Small intestine (tissue), 7 donors: Measurements from ENCODE around the gene MMP8. TPM values are rescaled to one million over a fixed set of nuclear protein-coding genes. Genes with fewer than 3 reads are reported as not detected.

ENCODE experiments used
- DNase-seq, 2 donors: peaks; one replicate each; pipeline versions ENCODE4 v3.0.0 to v3.0.0-alpha.2; 2013
- FAIRE-seq: peaks from 2 replicates; lab custom pipeline; 2012; peaks lifted over from hg19 to GRCh38; lab: Jason Lieb, UNC
- H3K27ac ChIP-seq, 3 donors: one replicate each; pipeline ENCODE4 v1.5.1; 2013; ENCODE audit warnings: low read length in 2 of 3, mild to moderate bottlenecking in 2 of 3, control low read depth in 1 of 3, inconsistent platforms in 1 of 3, low read depth in 1 of 3, moderate library complexity in 1 of 3
- H3K27me3 ChIP-seq, 3 donors: one replicate each; pipeline ENCODE4 v1.6.1; 2013; ENCODE audit warnings: low read length in 3 of 3, inconsistent platforms in 1 of 3; ENCODE audit not compliant: control insufficient read depth in 3 of 3, insufficient read depth in 3 of 3
- H3K36me3 ChIP-seq, 3 donors: one replicate each; pipeline ENCODE4 v1.6.1; 2013; ENCODE audit warnings: low read length in 3 of 3, inconsistent platforms in 1 of 3, low read depth in 1 of 3, mild to moderate bottlenecking in 1 of 3, moderate library complexity in 1 of 3; ENCODE audit not compliant: control insufficient read depth in 3 of 3, insufficient read depth in 2 of 3
- H3K4me1 ChIP-seq, 3 donors: one replicate each; pipeline ENCODE4 v1.6.1; 2013; ENCODE audit warnings: low read length in 2 of 3, inconsistent platforms in 1 of 3, low read depth in 1 of 3, mild to moderate bottlenecking in 1 of 3, moderate library complexity in 1 of 3; ENCODE audit not compliant: control insufficient read depth in 3 of 3, insufficient read depth in 2 of 3
- H3K4me3 ChIP-seq, 3 donors: one replicate each; pipeline ENCODE4 v1.5.1; 2013; ENCODE audit warnings: low read length in 3 of 3, control low read depth in 1 of 3, inconsistent platforms in 1 of 3, low read depth in 1 of 3, mild to moderate bottlenecking in 1 of 3, moderate library complexity in 1 of 3
- H3K9me3 ChIP-seq, 2 donors: one replicate each; pipeline ENCODE4 v1.6.1; 2013; ENCODE audit warnings: low read depth in 1 of 2, low read length in 1 of 2; ENCODE audit not compliant: control insufficient read depth in 2 of 2, insufficient read depth in 1 of 2
- WGBS, 3 donors: extraction: QIAGEN DNeasy Blood & Tissue Kit; methylation state at CpG; one replicate each; pipeline ENCODE4 v1.1.7; 2013; 5-methylcytosine and 5-hydroxymethylcytosine counted together
- polyA plus RNA-seq, 4 donors: library from polyadenylated mRNA; stranded (reverse) in 3 of 4; unstranded in 1 of 4; fragments of 200-250 nt in 3 of 4; fragments of 120-200 nt in 1 of 4; gene quantifications; one replicate each; pipeline versions ENCODE4 v1.2.1 to v1.2.3, GENCODE V29; 2013
- donor health status: healthy with polysubstance abuse.
- donor health status: control.
- donor health status: control.
- donor health status: Bipolar disorder and iron deficiency.
- donor health status: healthy.

The MMP8 gene
- polyA plus RNA-seq, 4 donors: 0.03 to 0.67 (median 0.18) TPM; not detected in 1

DNA sequence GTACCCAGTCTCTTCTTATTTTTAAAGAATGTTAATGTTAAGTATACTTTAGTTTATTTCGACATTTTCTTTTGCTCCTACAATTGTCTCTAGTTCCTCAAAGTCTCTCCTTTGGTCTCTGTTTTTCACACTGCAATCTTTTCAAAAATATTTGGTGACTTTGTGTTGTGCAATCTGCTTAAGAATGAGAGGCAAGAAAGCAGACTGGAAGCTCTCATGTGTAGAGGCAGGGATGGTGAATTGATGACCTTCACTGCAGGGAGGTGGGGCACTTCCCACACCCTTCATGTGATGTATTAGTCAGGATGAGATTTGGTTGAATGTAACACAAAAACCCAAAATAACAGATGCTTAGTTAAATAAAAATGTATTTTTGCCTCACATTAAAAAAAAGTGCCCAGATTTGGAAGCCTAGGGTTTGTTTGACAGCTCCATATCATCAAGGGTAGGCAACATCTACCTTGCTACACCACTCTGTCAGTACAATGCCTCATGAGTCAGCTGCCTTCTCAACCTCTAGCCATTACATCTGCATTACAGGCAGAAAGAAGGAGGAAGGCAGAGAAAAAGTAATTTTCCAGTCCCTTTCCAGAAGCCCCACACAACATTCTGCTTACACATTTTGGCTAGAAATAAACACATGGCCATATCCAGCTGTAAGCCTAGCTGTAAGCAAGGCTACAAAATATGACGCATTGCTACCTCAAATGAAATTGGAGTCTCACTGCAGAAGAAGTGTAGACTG, 15.4 kb downstream of the MMP8 start:
- no peak overlapping the region for H3K4me3 ChIP-seq
- H3K4me1 ChIP-seq: peaks cover 0 to 2% (median 0%) of the 10 kb centered on the region in 3 donors
- no peaks in the 10 kb centered on the region for H3K36me3 ChIP-seq
- WGBS, 3 donors: 75 to 91% (median 83%) methylated on average over 2 of the region's 2 CpGs
- FAIRE-seq (no peak), DNase-seq (no peak)
- no peak overlapping the region for H3K27ac ChIP-seq
- H3K27me3 ChIP-seq: peaks cover 0 to 9% (median 2%) of the 10 kb centered on the region in 3 donors
- no peaks in the 10 kb centered on the region for H3K9me3 ChIP-seq

DNA sequence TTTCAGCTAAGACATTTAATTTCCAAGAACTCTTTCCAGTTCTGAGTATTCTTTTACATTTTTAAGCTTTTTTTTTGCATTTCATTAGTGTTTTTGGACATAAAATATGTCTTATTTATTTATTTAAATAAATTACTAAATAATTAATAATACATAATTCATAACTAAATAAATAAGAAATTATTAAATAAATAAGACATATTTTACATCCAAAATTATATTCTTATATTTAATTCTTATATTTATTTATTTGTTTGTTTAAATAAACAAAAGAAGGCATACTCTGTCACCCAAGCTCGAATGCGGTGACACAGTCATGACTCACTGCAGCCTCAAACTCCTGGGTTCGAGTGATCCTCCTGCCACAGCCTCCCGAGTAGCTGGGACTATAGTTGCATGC, 16.1 kb downstream of the MMP8 start:
- 66 to 78% (median 70%) methylated on average over 4 of the region's 4 CpGs for WGBS, 3 donors
- no peaks in the 10 kb centered on the region for H3K9me3 ChIP-seq
- FAIRE-seq (no peak), DNase-seq (no peak)
- peaks cover 0 to 2% (median 0%) of the 10 kb centered on the region in 3 donors for H3K4me1 ChIP-seq
- H3K4me3 ChIP-seq: no peak overlapping the region
- H3K27me3 ChIP-seq: peaks cover 0 to 9% (median 2%) of the 10 kb centered on the region in 3 donors
- no peak overlapping the region for H3K27ac ChIP-seq
- no peaks in the 10 kb centered on the region for H3K36me3 ChIP-seq

DNA sequence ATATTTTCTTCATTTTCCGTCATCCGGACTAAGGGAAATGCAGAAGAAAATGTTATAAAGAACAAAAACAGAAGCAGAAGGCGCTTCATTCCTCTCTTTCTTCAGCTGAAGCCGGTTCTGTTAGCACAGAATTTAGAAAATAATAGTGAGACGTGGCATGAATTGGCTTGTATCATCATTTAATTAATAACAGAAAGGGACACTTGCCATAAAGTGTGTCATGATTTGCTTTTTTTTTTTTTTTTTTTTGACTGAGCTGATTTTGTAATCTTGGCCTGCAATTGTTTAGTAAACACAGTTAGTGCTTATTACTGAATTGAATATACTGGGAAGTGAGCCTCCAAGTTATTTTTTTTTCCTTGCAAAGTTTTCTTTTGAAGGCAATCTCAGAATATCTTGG, 19.1 kb downstream of the MMP8 start, which contains the start of gene MMP27:
TSS of gene MMP27 (minus strand) at position 144 of the 400 bp plus-strand sequence. CDS start at position 89, 55 bp downstream.
- Histone ChIP-seq H3K27ac (peak within 1 kb of the TSS in 1 of 3 donors; percentile 27), H3K27me3 (peaks cover 0 to 2% (median 0%) of the 10 kb centered on the region in 3 donors), H3K36me3 (no peaks in the 10 kb centered on the region), H3K4me3 (no peak within 1 kb of the TSS), H3K9me3 (no peaks in the 10 kb centered on the region), H3K4me1 (peaks cover 0 to 2% (median 0%) of the 10 kb centered on the region in 3 donors)
- FAIRE-seq (no peak), DNase-seq (no peak)
- 61 to 63% (median 62%) methylated on average over 5 of the region's 5 CpGs for WGBS, 3 donors

DNA sequence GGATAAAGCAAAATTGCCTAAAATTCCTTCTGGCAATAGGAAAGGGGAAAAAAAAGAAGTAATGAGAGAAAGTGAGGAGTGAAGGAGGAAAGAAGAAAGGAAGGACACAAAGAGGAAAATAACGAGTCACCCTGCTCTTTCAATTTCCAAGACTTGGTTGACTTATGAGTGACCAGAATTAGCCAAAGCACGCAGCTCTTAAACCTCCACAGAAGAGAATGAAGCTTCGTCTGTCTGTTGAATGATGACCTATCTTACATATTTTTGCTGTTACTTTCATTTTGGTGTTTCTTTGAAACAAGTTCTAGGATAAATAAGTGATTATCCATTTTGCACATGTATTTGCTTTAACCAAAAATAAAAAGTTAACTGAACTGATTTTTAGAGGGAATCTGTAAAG, 19.9 kb downstream of the MMP8 start:
- WGBS, 3 donors: 63 to 80% (median 66%) methylated on average over 3 of the region's 3 CpGs
- no peak for FAIRE-seq
- peaks cover 0 to 2% (median 0%) of the 10 kb centered on the region in 3 donors for H3K27me3 ChIP-seq
- H3K9me3 ChIP-seq: no peaks in the 10 kb centered on the region
- no peaks in the 10 kb centered on the region for H3K36me3 ChIP-seq
- peaks cover 0 to 2% (median 0%) of the 10 kb centered on the region in 3 donors for H3K4me1 ChIP-seq
- DNase-seq: no peak
- no peak overlapping the region for H3K4me3 ChIP-seq
- no peak overlapping the region for H3K27ac ChIP-seq

DNA sequence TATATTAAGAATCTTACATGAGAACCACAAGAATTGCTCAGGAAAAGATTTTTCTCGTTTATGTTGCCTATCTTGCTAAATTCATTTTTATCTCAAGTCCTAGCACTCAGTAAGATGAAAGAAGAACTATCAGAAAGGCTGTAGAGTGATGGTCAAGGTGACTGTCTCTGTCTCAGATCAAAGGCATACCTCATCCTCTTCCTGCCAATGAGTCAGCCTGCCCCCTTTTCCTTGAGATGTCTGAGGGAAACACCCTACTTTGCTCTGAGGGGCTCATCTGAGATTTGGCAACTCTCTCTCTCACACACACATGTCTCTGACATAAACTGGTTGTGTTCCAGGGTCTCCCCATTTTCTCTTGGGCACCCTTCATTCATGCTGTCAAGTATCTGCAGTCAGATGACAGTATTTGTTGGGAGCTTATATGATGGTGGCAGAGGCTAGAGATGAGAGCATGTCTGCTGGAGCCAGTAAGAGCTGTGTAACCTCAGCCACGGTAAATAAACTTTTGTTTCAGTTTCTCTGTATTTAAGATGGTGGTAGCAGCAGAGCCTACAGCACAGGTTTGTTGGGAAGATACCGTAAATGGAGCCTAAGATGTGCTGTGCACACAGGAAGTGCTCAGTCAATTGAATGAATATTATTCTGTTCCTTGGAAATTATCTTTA, 20.8 kb downstream of the MMP8 start:
- WGBS, 3 donors: 54 to 69% (median 59%) methylated on average over 3 of the region's 3 CpGs
- FAIRE-seq (no peak), DNase-seq (no peak)
- no peak overlapping the region for H3K4me3 ChIP-seq
- no peak overlapping the region for H3K27ac ChIP-seq
- no peaks in the 10 kb centered on the region for H3K36me3 ChIP-seq
- peaks cover 0 to 2% (median 0%) of the 10 kb centered on the region in 3 donors for H3K27me3 ChIP-seq
- H3K9me3 ChIP-seq: no peaks in the 10 kb centered on the region
- H3K4me1 ChIP-seq: peaks cover 0 to 2% (median 0%) of the 10 kb centered on the region in 3 donors

DNA sequence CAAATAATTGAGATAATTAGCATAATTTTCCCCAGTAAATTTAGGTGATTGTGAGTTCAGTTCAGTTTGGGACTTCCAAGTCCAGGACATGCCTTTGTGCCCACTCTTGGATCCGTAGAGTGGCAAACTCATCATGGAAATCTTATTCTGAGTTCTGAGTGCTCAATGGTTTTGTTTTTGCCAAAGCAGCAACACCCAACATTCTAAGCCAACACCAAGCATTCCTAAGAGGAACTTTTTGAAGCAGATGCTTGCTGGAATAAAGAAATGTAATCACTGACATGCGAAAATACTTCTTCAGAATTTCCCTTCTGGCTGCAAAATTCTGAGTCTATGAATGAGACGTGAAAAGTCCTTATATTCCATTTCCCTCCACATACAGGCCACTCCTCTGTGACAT, 29.6 kb downstream of the MMP8 start:
- 81 to 89% (median 86%) methylated on average over 3 of the region's 3 CpGs for WGBS, 3 donors
- Histone ChIP-seq H3K4me3 (no peak overlapping the region), H3K27me3 (no peaks in the 10 kb centered on the region), H3K9me3 (no peaks in the 10 kb centered on the region), H3K36me3 (no peaks in the 10 kb centered on the region), H3K27ac (no peak overlapping the region), H3K4me1 (no peaks in the 10 kb centered on the region)
- FAIRE-seq: no peak
- no peak for DNase-seq

DNA sequence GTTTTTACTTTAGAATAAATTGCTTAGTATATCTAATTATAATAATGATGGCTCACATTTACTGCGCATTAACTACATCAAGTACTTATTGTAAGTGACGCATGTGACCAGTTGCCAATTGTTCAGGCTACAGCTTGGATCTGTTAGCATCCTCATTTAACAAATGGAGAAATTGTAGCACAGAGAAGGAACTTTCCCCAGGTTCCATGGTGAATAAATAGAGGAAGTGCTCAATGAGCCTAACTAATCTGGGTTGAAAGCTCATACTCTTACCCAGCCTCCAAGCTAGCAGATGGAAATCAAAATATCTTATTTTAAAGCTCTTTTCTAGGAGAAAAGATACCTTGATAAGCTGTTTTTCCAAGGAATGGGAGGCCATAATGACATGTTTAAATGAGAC, 39.0 kb downstream of the MMP8 start:
- DNase-seq (no peak), FAIRE-seq (no peak)
- H3K9me3 ChIP-seq: no peaks in the 10 kb centered on the region
- 90 to 98% (median 94%) methylated on average over 2 of the region's 2 CpGs for WGBS, 3 donors
- no peaks in the 10 kb centered on the region for H3K27me3 ChIP-seq
- H3K36me3 ChIP-seq: no peaks in the 10 kb centered on the region
- no peak overlapping the region for H3K27ac ChIP-seq
- H3K4me1 ChIP-seq: no peaks in the 10 kb centered on the region
- no peak overlapping the region for H3K4me3 ChIP-seq

DNA sequence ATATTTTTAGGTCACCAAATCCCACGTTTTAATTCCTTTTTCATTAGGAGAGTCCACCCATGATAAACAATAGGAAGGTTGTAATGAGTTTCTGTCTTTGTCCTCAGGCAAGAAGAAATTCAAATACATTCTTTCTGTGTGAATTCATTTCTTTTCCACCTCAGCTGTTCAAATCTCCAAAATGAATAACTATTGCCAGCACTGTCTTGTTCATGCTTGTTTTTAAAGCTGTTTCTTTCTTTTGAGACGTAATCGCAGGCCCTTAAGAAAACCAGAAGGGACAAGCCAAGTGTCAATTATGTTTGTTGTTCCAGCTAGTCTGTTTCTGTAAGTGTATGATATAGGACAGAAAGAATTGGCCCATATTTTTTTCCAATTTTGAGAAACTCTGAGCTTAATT, 39.4 kb downstream of the MMP8 start:
- Histone ChIP-seq H3K4me3 (no peak overlapping the region), H3K27ac (no peak overlapping the region), H3K4me1 (no peaks in the 10 kb centered on the region), H3K36me3 (no peaks in the 10 kb centered on the region), H3K27me3 (no peaks in the 10 kb centered on the region), H3K9me3 (no peaks in the 10 kb centered on the region)
- 61 to 71% (median 65%) methylated on average over 3 of the region's 3 CpGs for WGBS, 3 donors
- DNase-seq (no peak), FAIRE-seq (no peak)
